Measurements from ENCODE around the gene THBS3. TPM values are rescaled to one million over a fixed set of nuclear protein-coding genes. Genes with fewer than 3 reads are reported as not detected.

Gene THBS3
- total and polyA plus RNA-seq, 2 of the 4 experiments (the other 2 are of a cell fraction): 15.1 to 30.4 TPM

DNA sequence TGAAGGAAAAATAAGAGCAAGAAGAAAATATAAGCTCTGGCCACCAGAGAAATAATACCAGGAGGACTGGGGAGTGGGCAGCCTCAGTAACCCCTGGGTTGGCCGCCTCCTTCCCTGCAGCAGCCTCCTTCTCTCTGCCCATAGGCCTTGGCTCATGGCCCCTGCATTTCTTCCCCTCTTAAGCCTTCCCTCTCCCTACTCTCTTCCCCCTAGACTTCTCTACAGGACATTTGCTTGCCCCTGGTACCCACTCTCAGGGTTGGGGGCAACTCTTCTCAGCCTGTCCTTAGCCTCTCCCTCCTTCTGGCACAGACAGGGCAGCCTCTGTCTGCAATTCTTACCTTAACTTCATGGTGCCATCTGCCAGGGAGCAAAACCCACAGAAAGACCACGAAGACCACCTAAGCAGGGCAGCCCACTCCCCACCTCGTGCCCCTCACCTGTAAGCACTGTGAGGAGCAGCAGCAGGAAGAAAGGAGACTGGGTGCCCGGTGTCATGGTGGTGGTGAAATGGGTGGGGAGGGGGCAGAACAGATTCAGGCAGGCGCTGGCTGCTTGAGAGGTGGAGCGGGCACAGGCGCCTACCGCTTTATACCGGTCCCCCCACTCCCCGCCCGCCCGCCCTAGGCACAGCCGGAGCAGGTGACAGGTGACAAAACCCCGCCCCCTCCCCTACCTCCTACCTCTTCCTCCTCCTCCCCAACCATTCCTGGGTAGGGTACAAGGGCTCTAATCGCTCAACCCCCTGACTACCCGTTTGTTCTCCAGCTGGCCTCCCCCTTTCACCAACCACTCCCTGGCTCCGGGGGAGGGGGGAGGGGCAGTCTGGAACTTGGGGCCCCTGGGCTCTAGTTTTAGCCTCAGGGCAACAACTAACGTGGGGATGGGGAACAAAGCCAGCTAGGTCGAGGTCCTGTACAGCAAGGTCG lies 15.1 kb downstream of the THBS3 start:
- in situ Hi-C loops (cut with MboI; ENCODE audit: low sequenced_read_pairs): no loop called here
- peak overlapping the region; percentile 97 for H2AK9ac ChIP-seq (replicated peaks; ENCODE audit: low read depth, low read length, poor library complexity)
- peak overlapping the region; percentile 80 for H3K27ac ChIP-seq (ENCODE audit: insufficient read depth, low read length)
- peak overlapping the region; percentile 73 for H3K56ac ChIP-seq (ENCODE audit: extremely low read depth, insufficient read depth, low read length)
- H2AK5ac ChIP-seq (ENCODE audit: low read depth, low read length): peak overlapping the region; percentile 94
- dilution Hi-C loops (cut with HindIII; ENCODE audit: low sequenced_read_pairs, unreplicated experiment): no loop called here
- peak overlapping the region; percentile 25; the same call in 1 of the 2 replicates for H3K18ac ChIP-seq (ENCODE audit: low read depth, low read length)
- H2BK5ac ChIP-seq (ENCODE audit: low read depth, low read length, poor library complexity, severe bottlenecking): peak overlapping the region; percentile 59
- H3K4ac ChIP-seq (ENCODE audit: low read depth, low read length): peak overlapping the region; percentile 83
- H3K9ac ChIP-seq (ENCODE audit: low read depth, low read length): peak overlapping the region; percentile 16
- peak overlapping the region; percentile 56; the same call in 1 of the 2 replicates for H3K23ac ChIP-seq (ENCODE audit: low read depth, low read length)
- peak overlapping the region; percentile 60 for H2BK20ac ChIP-seq (ENCODE audit: low read depth, low read length)
- H3K9me1 ChIP-seq (ENCODE audit: insufficient read depth, low read length): peaks cover 13% of the 10 kb centered on the region
- no peak; the same call in 1 of the 2 replicates for ATAC-seq (ENCODE audit: low read depth)
- peak overlapping the region; percentile 64 for H4K5ac ChIP-seq (ENCODE audit: low read depth, low read length)
- peak overlapping the region; percentile 79 for H3K14ac ChIP-seq (replicated peaks; ENCODE audit: low read depth, low read length)
- peak overlapping the region; percentile 74 for H2BK120ac ChIP-seq (ENCODE audit: low read depth, low read length)
- no CpG with 5 or more reads among the region's 20 CpGs for WGBS, 2 experiments (ENCODE audit: extremely low coverage in 2 of 2, insufficient read length in 1 of 2)
- TF ChIP-seq BHLHE40 (IDR thresholded peaks at IDR 0.05; ENCODE audit: low read depth, low read length) (no peak), MXI1 (IDR thresholded peaks at IDR 0.05; ENCODE audit: borderline replicate concordance, low read depth, low read length) (no peak), FOS (IDR thresholded peaks at IDR 0.05; ENCODE audit: low read depth, low read length) (no peak), RCOR1 (IDR thresholded peaks at IDR 0.05; ENCODE audit: insufficient replicate concordance, low read length) (no peak), CHD1 (IDR thresholded peaks at IDR 0.05; ENCODE audit: low read depth, low read length) (no peak), POLR2A (IDR thresholded peaks at IDR 0.05; ENCODE audit: low read depth, low read length) (no peak), MAFK (IDR thresholded peaks at IDR 0.05; ENCODE audit: low read depth, low read length) (no peak), CEBPB (IDR thresholded peaks at IDR 0.05; ENCODE audit: low read depth, low read length) (no peak)
- TF ChIP-seq, protein P1, sequence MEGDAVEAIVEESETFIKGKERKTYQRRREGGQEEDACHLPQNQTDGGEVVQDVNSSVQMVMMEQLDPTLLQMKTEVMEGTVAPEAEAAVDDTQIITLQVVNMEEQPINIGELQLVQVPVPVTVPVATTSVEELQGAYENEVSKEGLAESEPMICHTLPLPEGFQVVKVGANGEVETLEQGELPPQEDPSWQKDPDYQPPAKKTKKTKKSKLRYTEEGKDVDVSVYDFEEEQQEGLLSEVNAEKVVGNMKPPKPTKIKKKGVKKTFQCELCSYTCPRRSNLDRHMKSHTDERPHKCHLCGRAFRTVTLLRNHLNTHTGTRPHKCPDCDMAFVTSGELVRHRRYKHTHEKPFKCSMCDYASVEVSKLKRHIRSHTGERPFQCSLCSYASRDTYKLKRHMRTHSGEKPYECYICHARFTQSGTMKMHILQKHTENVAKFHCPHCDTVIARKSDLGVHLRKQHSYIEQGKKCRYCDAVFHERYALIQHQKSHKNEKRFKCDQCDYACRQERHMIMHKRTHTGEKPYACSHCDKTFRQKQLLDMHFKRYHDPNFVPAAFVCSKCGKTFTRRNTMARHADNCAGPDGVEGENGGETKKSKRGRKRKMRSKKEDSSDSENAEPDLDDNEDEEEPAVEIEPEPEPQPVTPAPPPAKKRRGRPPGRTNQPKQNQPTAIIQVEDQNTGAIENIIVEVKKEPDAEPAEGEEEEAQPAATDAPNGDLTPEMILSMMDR (conservative IDR thresholded peaks at IDR 0.05; ENCODE audit: low read depth, low read length): no peak
- TF ChIP-seq, protein P2, sequence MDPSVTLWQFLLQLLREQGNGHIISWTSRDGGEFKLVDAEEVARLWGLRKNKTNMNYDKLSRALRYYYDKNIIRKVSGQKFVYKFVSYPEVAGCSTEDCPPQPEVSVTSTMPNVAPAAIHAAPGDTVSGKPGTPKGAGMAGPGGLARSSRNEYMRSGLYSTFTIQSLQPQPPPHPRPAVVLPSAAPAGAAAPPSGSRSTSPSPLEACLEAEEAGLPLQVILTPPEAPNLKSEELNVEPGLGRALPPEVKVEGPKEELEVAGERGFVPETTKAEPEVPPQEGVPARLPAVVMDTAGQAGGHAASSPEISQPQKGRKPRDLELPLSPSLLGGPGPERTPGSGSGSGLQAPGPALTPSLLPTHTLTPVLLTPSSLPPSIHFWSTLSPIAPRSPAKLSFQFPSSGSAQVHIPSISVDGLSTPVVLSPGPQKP (IDR thresholded peaks at IDR 0.05; ENCODE audit: borderline replicate concordance, low read depth, low read length): no peak
- peak overlapping the region; percentile 67 for H3K4me2 ChIP-seq (ENCODE audit: low read depth, low read length)
- H3K9me3 ChIP-seq (ENCODE audit: control insufficient read depth, insufficient read depth, low read length): no peaks in the 10 kb centered on the region
- DNase-seq: no peak
- peak overlapping the region; percentile 76; the same call in 1 of the 3 replicates for H2BK15ac ChIP-seq (ENCODE audit: low read depth, low read length)
- peaks cover 13 to 22% of the 10 kb centered on the region in 2 experiments; a peak in 3 of 4 replicates for H3K79me1 ChIP-seq (ENCODE audit: low read depth in 1 of 2, low read length in 2 of 2)
- CTCF ChIA-PET: interaction anchor here (1.1 to 2.1 kb wide), 8 partner anchors 8 to 34 kb away, joined by 4 to 19 read pairs (median 6); partner anchors contain the start of gene KRTCAP2
- no TSS peak for BruUV-seq (replicated peaks)
- intact Hi-C loops (cut with micrococcal nuclease): no loop called here
- H3K4me3 ChIP-seq (ENCODE audit: insufficient read depth, low read depth, low read length): no peak overlapping the region
- no peaks in the 10 kb centered on the region for H4K20me1 ChIP-seq (ENCODE audit: insufficient read depth, low read length)
- peak overlapping the region; percentile 99 for H2AFZ ChIP-seq (replicated peaks; ENCODE audit: low read length, poor library complexity)
- POLR2A ChIA-PET (ENCODE audit: unreplicated experiment): interaction anchor here (1.3 kb wide), 1 partner anchor 20 kb away, joined by 4 read pairs; the partner anchor contains the start of gene KRTCAP2
- peak overlapping the region; percentile 98 for H4K91ac ChIP-seq (ENCODE audit: insufficient read depth, low read depth, low read length)
- no peaks in the 10 kb centered on the region for H3K27me3 ChIP-seq (ENCODE audit: control insufficient read depth, insufficient read depth, low read length)
- peaks cover 17% of the 10 kb centered on the region for H3K4me1 ChIP-seq (ENCODE audit: control insufficient read depth, insufficient read depth, low read length)
- H4K8ac ChIP-seq (ENCODE audit: low read depth in 2 of 2, low read length in 2 of 2): peak overlapping the region; percentile 86 to 99
- peaks cover 7% of the 10 kb centered on the region; the same call in 1 of the 2 replicates for H3K36me3 ChIP-seq (ENCODE audit: control insufficient read depth, insufficient read depth, low read length)
